ENCODE results near the gene DLG2.

DNA sequence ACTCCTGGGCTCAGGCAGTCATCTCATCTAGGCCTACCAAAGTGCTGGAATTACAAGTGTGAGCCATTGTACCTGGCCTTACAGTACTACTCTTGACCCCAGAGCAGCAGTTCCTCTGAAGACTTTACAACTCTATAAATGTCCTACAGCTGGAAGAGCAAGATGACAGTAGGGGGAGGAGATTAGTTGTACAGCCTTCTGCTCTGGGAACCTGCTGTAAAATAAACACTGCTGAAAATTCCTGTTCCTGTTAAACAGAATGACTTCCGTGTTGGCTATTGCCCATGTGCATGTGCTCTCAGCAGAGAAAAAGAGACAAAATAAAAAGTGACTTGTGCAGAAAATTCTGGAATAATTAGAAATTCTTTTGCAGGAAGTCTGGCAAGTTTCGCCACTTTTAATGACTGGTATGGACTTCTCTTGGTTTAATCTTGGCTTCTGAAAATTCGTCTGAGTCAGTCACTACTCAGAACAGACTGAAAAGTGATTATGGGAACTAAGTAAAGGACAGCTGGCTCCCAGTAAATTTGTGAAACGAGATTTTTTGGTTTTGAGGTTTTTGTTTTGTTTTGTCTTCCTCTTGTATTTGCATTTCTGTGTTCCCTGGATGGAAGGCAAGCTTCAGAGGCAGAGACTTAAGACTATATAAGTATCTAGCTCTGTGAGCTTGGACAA, 955.7 kb downstream of the DLG2 start:
- TF ChIP-seq, protein P1, sequence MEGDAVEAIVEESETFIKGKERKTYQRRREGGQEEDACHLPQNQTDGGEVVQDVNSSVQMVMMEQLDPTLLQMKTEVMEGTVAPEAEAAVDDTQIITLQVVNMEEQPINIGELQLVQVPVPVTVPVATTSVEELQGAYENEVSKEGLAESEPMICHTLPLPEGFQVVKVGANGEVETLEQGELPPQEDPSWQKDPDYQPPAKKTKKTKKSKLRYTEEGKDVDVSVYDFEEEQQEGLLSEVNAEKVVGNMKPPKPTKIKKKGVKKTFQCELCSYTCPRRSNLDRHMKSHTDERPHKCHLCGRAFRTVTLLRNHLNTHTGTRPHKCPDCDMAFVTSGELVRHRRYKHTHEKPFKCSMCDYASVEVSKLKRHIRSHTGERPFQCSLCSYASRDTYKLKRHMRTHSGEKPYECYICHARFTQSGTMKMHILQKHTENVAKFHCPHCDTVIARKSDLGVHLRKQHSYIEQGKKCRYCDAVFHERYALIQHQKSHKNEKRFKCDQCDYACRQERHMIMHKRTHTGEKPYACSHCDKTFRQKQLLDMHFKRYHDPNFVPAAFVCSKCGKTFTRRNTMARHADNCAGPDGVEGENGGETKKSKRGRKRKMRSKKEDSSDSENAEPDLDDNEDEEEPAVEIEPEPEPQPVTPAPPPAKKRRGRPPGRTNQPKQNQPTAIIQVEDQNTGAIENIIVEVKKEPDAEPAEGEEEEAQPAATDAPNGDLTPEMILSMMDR (IDR thresholded peaks at IDR 0.05) = no peak
- TF ChIP-seq POLR2A (IDR thresholded peaks at IDR 0.05) = no peak
